Stimulated activated CD8-positive, alpha-beta memory T cell treated with anti-CD3 and anti-CD28 coated beads, Interleukin-15, amount 100 ng/mL, for 4 hours (primary cell): ENCODE measurements around the gene KCTD16.

Source experiments
- DNase-seq, 2 donors: peaks; one replicate each; pipeline ENCODE4 v3.0.0-alpha.2; 2020; ENCODE audit warnings: low read depth in 2 of 2

Gene KCTD16

GRCh38 chr5:144525000-144525399, 354.3 kb downstream of the KCTD16 start:
- DNase-seq: no peak

- no peak for DNase-seq
Observed at GRCh38 chr5:144531188-144531587, 360.5 kb downstream of the KCTD16 start.
